IMR-90 (cell line): ENCODE data around the gene TUBGCP6.

ENCODE experiments used
- CHD1 ChIP-seq: IDR thresholded peaks from 2 replicates; pipeline ENCODE4 v1.6.1; 2012; ENCODE audit warnings: low read depth, low read length, improper control_type of control experiment
- CTCF ChIP-seq: conservative IDR thresholded peaks from 2 replicates; pipeline ENCODE4 v1.5.1; 2012; ENCODE audit warnings: mild to moderate bottlenecking, low read depth, low read length, improper control_type of control experiment
- ELK1 ChIP-seq: fragments of 150-350 bp; IDR thresholded peaks from 2 replicates; pipeline ENCODE4 v1.6.1; 2016; ENCODE audit warnings: low read depth, mild to moderate bottlenecking, low read length, moderate library complexity, borderline replicate concordance
- MXI1 ChIP-seq: IDR thresholded peaks from 2 replicates; pipeline ENCODE4 v1.6.1; 2012; ENCODE audit warnings: low read depth, mild to moderate bottlenecking, low read length, moderate library complexity, borderline replicate concordance
- NFE2L2 ChIP-seq: fragments of 150-350 bp; IDR thresholded peaks from 2 replicates; pipeline ENCODE4 v1.6.1; 2016; ENCODE audit warnings: low read depth, mild to moderate bottlenecking, low read length
- POLR2A ChIP-seq: IDR thresholded peaks from 2 replicates; pipeline ENCODE4 v1.6.1; 2012; ENCODE audit warnings: mild to moderate bottlenecking, low read depth, low read length
- RAD21 ChIP-seq: IDR thresholded peaks from 2 replicates; pipeline ENCODE4 v1.6.1; 2012; ENCODE audit warnings: low read length, improper control_type of control experiment
- RCOR1 ChIP-seq: IDR thresholded peaks from 2 replicates; pipeline ENCODE4 v1.6.1; 2012; ENCODE audit warnings: mild to moderate bottlenecking, low read length, improper control_type of control experiment; ENCODE audit not compliant: insufficient replicate concordance
- RFX5 ChIP-seq: IDR thresholded peaks from 2 replicates; pipeline ENCODE4 v1.8.0; 2012; ENCODE audit warnings: low read depth, mild to moderate bottlenecking, low read length, moderate library complexity
- SMC3 ChIP-seq: fragments of 150-350 bp; IDR thresholded peaks from 2 replicates; pipeline ENCODE4 v1.6.1; 2016; ENCODE audit warnings: low read depth, mild to moderate bottlenecking, antibody characterized with exemption, low read length, moderate library complexity
- USF2 ChIP-seq: fragments of 150-350 bp; IDR thresholded peaks from 2 replicates; pipeline ENCODE4 v1.6.1; 2017; ENCODE audit warnings: mild to moderate bottlenecking, antibody characterized with exemption, low read length, low read depth

GRCh38 chr22:50270666-50271394, 26.0 kb upstream of the TUBGCP6 start:
- TF ChIP-seq POLR2A (no peak), CTCF (no peak), RCOR1 (no peak), RAD21 (no peak), USF2 (no peak), MXI1 (peak; percentile 71; the same call in 1 of the 2 replicates), NFE2L2 (no peak), RFX5 (no peak), ELK1 (no peak), CHD1 (no peak), SMC3 (no peak)
